Parathyroid adenoma (tissue), 2 donors: Measurements from ENCODE around the gene WNK2.

Experiments
- H2AFZ ChIP-seq: fragments of 300-600 bp; sonication (generic); one replicate; pipeline ENCODE4 v1.7.0; 2017; ENCODE audit warnings: antibody characterized with exemption, mild to moderate bottlenecking
- H3K27ac ChIP-seq: fragments of 300-600 bp; sonication (generic); one replicate; pipeline ENCODE4 v1.7.0; 2017
- H3K27me3 ChIP-seq: fragments of 300-600 bp; sonication (generic); one replicate; pipeline ENCODE4 v1.7.0; 2017; ENCODE audit warnings: low read length; ENCODE audit not compliant: control insufficient read depth, insufficient read depth
- H3K36me3 ChIP-seq: fragments of 300-600 bp; sonication (generic); one replicate; pipeline ENCODE4 v1.7.0; 2017; ENCODE audit warnings: low read length; ENCODE audit not compliant: control insufficient read depth, insufficient read depth
- H3K4me1 ChIP-seq: fragments of 300-600 bp; sonication (generic); one replicate; pipeline ENCODE4 v1.7.0; 2017; ENCODE audit warnings: control low read depth
- H3K4me2 ChIP-seq: fragments of 300-600 bp; sonication (generic); one replicate; pipeline ENCODE4 v1.7.0; 2017; ENCODE audit warnings: low read length
- H3K4me3 ChIP-seq: fragments of 300-600 bp; sonication (generic); one replicate; pipeline ENCODE4 v1.7.0; 2017; ENCODE audit warnings: low read depth, low read length
- H3K79me2 ChIP-seq: fragments of 300-600 bp; sonication (generic); one replicate; pipeline ENCODE4 v1.7.0; 2017; ENCODE audit warnings: control low read depth
- H3K9ac ChIP-seq: fragments of 300-600 bp; sonication (generic); one replicate; pipeline ENCODE4 v1.7.0; 2017; ENCODE audit warnings: mild to moderate bottlenecking
- H3K9me3 ChIP-seq: fragments of 300-600 bp; sonication (generic); one replicate; pipeline ENCODE4 v1.7.0; 2017; ENCODE audit warnings: low read length; ENCODE audit not compliant: control insufficient read depth
- CTCF ChIP-seq: fragments of 300-600 bp; sonication (generic); IDR thresholded peaks from one replicate; pipeline ENCODE4 v1.7.0; 2017; ENCODE audit warnings: antibody characterized with exemption, mild to moderate bottlenecking
- donor health status: primary hyperparathyroidism.

The WNK2 gene

DNA sequence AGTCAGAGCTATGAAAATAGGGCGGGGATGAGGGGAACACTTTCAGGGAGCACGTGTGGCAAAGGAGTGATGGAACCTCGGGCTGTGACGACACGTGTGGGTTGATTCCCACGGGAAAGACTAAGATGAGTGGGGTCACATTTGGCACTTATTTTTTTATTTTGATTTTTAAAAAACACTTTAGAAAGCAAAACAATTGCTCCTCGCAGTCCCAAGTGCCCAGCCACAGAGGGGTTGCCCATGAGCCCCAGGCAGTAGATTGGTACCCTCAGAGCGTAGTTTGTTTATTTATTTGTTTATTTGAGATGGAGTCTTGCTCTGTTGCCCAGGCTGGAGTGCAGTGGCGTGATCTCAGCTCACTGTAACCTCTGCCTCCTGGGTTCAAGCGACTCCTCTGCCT lies 69.7 kb downstream of the WNK2 start:
- no peaks in the 10 kb centered on the region for H3K36me3 ChIP-seq
- H3K27ac ChIP-seq, result no peak overlapping the region
- no peak for TF ChIP-seq CTCF
- H3K79me2 ChIP-seq, result no peaks in the 10 kb centered on the region
- no peaks in the 10 kb centered on the region for H3K27me3 ChIP-seq
- H3K4me3 ChIP-seq, result no peak overlapping the region
- no peaks in the 10 kb centered on the region for H3K4me1 ChIP-seq
- no peak overlapping the region for H3K9ac ChIP-seq
- H2AFZ ChIP-seq, result no peak overlapping the region
- H3K4me2 ChIP-seq, result no peak overlapping the region
- H3K9me3 ChIP-seq, result no peaks in the 10 kb centered on the region

- no peaks in the 10 kb centered on the region for H3K9me3 ChIP-seq
- no peak for TF ChIP-seq CTCF
- no peak overlapping the region for H2AFZ ChIP-seq
- H3K27ac ChIP-seq, result no peak overlapping the region
- no peaks in the 10 kb centered on the region for H3K36me3 ChIP-seq
- H3K4me2 ChIP-seq, result no peak overlapping the region
- H3K4me3 ChIP-seq, result no peak overlapping the region
- H3K4me1 ChIP-seq, result no peaks in the 10 kb centered on the region
- H3K79me2 ChIP-seq, result no peaks in the 10 kb centered on the region
- no peaks in the 10 kb centered on the region for H3K27me3 ChIP-seq
- no peak overlapping the region for H3K9ac ChIP-seq
These were observed 70.1 kb downstream of the WNK2 start for GRCh38 chr9:93254061-93254481.

GRCh38 chr9:93254806-93255493 lies 71.0 kb downstream of the WNK2 start:
- no peak for TF ChIP-seq CTCF
- Histone ChIP-seq H3K9me3 (no peaks in the 10 kb centered on the region), H2AFZ (no peak overlapping the region), H3K27me3 (no peaks in the 10 kb centered on the region), H3K9ac (no peak overlapping the region), H3K36me3 (no peaks in the 10 kb centered on the region), H3K4me3 (no peak overlapping the region), H3K27ac (no peak overlapping the region), H3K4me2 (no peak overlapping the region), H3K4me1 (no peaks in the 10 kb centered on the region), H3K79me2 (no peaks in the 10 kb centered on the region)

DNA sequence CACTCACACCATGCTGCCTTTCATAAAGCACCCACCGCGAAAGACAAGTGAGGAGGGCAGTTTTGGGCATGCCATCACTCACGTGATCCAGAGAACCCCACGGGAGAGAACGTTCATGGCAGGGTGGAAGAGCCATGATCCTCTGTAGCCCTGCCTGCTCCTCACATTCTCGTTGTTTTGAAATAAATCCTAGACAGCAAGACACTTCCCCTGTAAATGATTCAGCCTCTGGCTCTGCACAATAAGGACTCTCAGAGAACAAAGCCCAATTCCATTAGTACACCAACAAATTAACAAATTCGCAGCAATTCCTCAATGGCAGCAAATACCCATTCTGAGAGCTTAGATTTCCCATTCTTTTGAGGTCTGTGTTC lies 71.5 kb downstream of the WNK2 start:
- no peak for TF ChIP-seq CTCF
- Histone ChIP-seq H3K9me3 (no peaks in the 10 kb centered on the region), H3K27ac (no peak overlapping the region), H3K27me3 (no peaks in the 10 kb centered on the region), H2AFZ (no peak overlapping the region), H3K4me2 (no peak overlapping the region), H3K36me3 (no peaks in the 10 kb centered on the region), H3K79me2 (no peaks in the 10 kb centered on the region), H3K9ac (no peak overlapping the region), H3K4me1 (no peaks in the 10 kb centered on the region), H3K4me3 (no peak overlapping the region)
